Activated CD4-positive, alpha-beta T cell treated with anti-CD3 and anti-CD28 coated beads, Interleukin-10, Interleukin-2, amounts not matched to agents 100 ng/mL and 50 ng/mL, durations not matched to agents 16 hours and 8 hours (primary cell): ENCODE data around the gene HAAO.
"Not testable (repeated sequence)": the region's sequence is repeated elsewhere in the genome, so short reads cannot be mapped to it uniquely, and the experiment has no call there.

Experiments used
- DNase-seq: peaks from one replicate; pipeline ENCODE4 v3.0.0-alpha.2; 2020

The HAAO gene

DNA sequence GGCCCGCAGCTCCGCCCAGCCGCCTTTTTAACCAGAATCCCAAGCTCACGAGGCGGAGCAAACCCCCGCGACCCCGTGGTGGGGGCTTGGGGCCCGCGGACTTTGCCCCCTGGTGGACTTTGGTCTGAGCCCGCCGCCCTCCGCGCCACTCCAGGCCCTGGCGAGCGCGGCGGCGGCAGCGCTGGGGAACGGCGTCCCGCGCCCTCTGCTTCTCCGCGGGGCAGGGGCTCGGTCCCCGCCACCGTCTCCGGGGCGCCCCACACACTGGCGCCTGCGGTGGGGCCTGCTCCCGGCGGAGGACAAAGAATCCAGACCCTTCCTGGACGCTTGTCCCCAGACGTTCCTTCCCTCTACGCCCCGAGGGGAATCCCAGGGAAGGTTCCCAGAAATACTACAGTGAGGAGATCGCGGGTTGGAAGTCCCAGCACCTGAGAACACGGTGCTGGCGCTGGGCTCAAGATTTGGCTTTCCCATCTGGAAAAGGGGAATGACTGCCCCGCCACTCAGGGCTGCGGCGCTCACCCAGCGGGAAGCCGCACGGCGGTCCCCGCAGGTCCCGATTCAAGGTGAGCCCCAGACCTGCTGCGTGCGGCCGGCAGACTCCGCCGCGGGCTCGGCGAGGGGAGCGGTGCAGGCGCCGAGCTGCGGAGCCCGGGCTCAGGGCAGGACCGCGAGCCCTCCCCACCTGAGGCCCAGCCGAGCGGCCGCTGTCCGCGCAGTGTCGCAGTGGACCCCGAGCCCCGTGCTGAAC, at the start of gene HAAO:
Gene HAAO, minus strand, starts transcription at position 1 of the 751 bp plus-strand sequence. CDS start 47 bp downstream, outside the sequence.
- no peak for DNase-seq

DNA sequence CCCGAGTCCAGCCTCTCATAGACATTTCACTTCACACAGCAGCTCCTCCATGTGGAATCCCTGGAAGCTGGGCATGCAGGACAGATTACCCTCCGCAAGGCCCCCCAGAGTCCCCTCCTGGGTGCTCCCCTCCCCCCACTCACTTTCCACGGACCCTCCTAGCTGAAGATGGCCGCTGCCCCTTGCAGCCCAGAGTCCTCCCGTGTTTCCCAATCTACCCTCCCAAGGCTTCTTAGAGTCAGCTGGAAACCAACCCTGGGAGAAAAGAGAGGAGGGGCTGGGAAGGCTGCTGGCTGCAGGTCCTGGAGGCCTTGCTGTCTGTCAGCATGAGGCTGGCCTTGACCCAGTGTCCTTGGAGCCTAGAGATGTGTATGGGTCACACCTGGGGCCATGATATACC, 49.0 kb upstream of the HAAO start:
- no peak for DNase-seq

- DNase-seq: no peak
Measured at GRCh38 chr2:42840760-42841159, 48.4 kb upstream of the HAAO start.

DNA sequence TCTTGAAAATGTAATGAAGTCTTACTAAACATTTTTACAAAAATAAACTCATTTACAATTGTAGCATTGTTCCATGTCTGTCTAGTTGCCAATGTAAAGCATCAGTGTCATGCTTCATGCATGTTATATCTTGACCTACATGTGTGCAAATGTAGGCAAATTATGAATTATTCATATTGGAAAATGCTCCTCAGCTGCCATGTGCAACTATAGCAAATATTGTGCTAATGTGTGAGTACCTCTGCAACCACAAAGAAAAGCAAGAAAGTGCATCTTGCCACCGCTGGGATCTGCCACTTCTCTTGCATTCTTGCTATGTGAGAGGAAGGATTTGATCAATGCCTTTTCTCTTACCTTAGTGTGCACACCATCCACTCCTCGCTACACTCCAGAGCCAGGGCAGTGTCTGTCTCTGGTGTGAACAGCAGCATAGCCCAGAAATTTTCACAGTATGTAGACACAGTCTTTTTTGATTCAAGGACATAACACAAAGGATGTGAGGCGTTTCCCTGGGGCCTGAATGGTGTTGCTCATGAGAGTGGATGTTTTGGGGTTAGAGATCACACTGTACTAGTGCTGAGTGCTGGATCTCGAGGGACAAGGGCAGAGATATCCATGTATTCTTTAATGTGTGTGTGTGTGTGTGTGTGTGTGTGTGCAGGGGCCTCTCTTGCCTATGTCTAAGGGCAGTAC, 47.6 kb upstream of the HAAO start:
- DNase-seq: no peak

- no peak for DNase-seq
Measured at GRCh38 chr2:42838133-42838532, 45.8 kb upstream of the HAAO start.

GRCh38 chr2:42835577-42836371, 43.4 kb upstream of the HAAO start:
- DNase-seq: no peak

- no peak for DNase-seq
Measured at GRCh38 chr2:42834161-42834560, 41.8 kb upstream of the HAAO start.

DNA sequence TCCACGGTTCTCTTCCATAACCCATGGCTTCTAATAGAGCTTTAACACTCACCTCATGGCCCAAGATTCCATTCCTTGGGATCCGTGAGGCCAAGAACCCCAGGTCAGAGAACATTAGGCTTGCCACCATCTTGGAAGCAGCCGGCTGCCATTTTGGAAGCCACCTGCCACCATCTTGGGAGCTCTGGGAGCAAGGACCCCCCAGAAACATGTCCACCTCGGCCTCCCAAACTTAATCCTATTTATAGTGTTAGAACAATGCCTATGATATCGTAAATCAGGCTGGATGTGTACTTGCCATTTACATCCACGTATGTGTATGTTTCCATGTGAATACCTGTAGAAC, 39.9 kb upstream of the HAAO start:
- no peak for DNase-seq

GRCh38 chr2:42831575-42832288, 39.3 kb upstream of the HAAO start:
- not testable (repeated sequence) for DNase-seq

GRCh38 chr2:42830922-42831574, 38.7 kb upstream of the HAAO start:
- DNase-seq: no peak

DNA sequence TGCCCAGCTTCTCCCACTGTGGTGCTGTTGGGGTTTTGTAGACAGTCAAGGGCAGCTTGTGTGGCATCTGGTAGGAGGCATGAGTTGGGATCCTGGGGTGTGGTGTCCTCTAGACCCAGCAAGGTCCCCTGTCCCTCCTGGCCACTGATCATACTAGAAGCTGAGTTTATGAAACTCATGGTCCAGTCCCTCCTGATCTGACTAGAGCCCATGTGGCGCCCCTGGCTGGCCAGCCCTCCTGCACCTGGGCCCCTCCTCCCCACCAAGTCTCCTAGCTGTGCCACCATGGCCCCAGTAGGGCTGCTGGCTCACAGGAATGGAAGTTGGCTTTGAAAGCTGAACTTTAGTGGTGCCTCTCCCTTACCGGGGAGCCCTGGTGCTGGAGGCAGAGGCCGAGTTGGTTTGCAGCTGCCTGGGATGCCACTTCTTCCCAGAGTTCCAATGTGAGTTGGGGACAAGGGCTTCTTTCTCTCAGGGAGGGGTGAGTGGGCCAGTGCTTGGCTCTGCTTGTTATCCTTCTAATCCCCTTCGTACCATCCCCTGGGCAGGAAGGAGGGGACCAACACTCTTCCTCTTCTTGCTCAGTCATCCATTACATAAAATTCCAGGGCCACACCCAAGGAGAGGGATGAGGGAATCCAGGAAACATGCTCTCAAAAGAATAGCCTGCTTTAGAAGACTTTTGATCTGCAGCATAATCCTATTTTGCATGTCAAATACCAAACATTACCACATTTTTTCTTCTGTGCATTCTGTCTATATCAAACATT, 37.5 kb upstream of the HAAO start:
- no peak for DNase-seq

- DNase-seq: peak; percentile 78
Measured at GRCh38 chr2:42828487-42829425, 36.4 kb upstream of the HAAO start.

GRCh38 chr2:42827647-42828486, 35.5 kb upstream of the HAAO start:
- peak; percentile 84 for DNase-seq

GRCh38 chr2:42826231-42826630, 33.8 kb upstream of the HAAO start:
- no peak for DNase-seq

- no peak for DNase-seq
Measured at GRCh38 chr2:42824454-42824807, 32.0 kb upstream of the HAAO start.

- DNase-seq: no peak
Measured at GRCh38 chr2:42823744-42824453, 31.5 kb upstream of the HAAO start.

DNA sequence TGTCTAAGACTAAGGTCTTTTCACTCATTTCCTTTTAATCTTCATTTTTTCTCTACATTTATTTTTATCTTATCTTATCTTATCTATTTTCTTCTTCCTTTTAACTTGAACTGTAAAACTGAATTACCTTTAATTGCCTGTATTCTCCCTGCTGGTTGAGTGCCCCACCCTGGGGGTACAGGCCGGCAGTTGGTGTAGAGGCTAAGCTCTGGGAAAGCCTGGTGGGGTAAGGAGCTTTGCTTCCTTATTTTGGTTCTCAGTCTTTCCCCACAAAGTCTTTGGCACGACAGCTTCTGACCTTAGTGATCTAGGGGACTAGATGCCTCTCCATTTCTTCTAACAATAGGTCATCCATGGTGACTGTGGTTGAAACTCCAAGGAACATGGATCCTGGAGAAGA, 26.8 kb upstream of the HAAO start:
- DNase-seq: no peak

DNA sequence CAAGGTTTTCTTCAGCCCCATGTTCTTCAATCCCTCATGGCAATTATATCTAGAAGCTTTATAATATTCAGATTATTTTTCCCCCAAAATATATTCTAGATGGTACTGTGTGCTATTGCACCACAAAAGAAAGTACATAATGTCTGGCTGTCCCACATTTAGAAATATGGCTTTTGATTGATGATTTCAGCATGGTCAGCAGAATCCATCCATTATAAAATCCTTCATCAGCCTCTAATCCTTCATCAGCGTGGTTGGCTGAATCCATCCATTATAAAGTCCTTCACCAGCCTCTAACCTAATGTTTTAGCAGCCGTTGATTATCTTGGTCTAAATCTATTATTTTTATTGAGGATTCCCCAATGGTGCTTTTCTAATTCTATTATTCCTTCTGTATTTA, 23.3 kb upstream of the HAAO start:
- no peak for DNase-seq

GRCh38 chr2:42813763-42814162, 21.4 kb upstream of the HAAO start:
- DNase-seq: no peak
